Activated CD8-positive, alpha-beta T cell treated with anti-CD3 and anti-CD28 coated beads for 36 hours (primary cell): Measurements from ENCODE around the gene MKI67. TPM values are rescaled to one million over a fixed set of nuclear protein-coding genes. Genes with fewer than 3 reads are reported as not detected.
A peak's percentile ranks its signal among the peaks of the same experiment; 100 is the strongest.

Experiments used
- ATAC-seq: fragments of 200-7000 bp; cut with Tn5 transposase; one replicate; pipeline ENCODE4 v1.10.0; 2021; ENCODE audit warnings: mild to moderate bottlenecking, moderate library complexity
- CTCF ChIA-PET: fragments of 350-600 bp; sonication (Branson Sonifier 250); formaldehyde crosslinking; loops from one replicate; lab custom pipeline; 2021; ENCODE audit warnings: antibody characterized with exemption; lab: Charles Lee
- POLR2A ChIA-PET: fragments of 350-600 bp; sonication (Branson Sonifier 250); formaldehyde crosslinking; loops from one replicate; lab custom pipeline; 2021; ENCODE audit warnings: antibody characterized with exemption; lab: Charles Lee
- DNase-seq: peaks from one replicate; pipeline ENCODE4 v3.0.0-alpha.2; 2020
- H3K27ac Mint-ChIP-seq: one replicate; pipeline ENCODE4 v1.8.0; 2021; ENCODE audit warnings: mild to moderate bottlenecking, mixed read lengths
- H3K27me3 Mint-ChIP-seq: one replicate; pipeline ENCODE4 v1.8.0; 2021; ENCODE audit warnings: mixed read lengths
- H3K36me3 Mint-ChIP-seq: one replicate; pipeline ENCODE4 v1.8.0; 2021; ENCODE audit warnings: low read depth, mixed read lengths
- H3K4me1 Mint-ChIP-seq: one replicate; pipeline ENCODE4 v1.8.0; 2021; ENCODE audit warnings: low read depth, mixed read lengths
- H3K4me3 Mint-ChIP-seq: one replicate; pipeline ENCODE4 v1.8.0; 2021; ENCODE audit warnings: mild to moderate bottlenecking, moderate library complexity, mixed read lengths
- H3K9me3 Mint-ChIP-seq: one replicate; pipeline ENCODE4 v1.8.0; 2021; ENCODE audit warnings: mixed read lengths
- intact Hi-C: fragments of 100-400 bp; cut with micrococcal nuclease; formaldehyde crosslinking; loops from one replicate; pipeline ENCODE4 v1.10.0; 2022
- total RNA-seq, 2 experiments: library from RNA; stranded (reverse); gene quantifications; one replicate each; pipeline ENCODE4 v1.2.3, GENCODE V29; 2021
- TF ChIP-seq, protein P1 (sequence below): fragments of 200-600 bp; IDR thresholded peaks from one replicate; pipeline ENCODE4 v1.8.0; 2022; ENCODE audit warnings: antibody characterized with exemption, mild to moderate bottlenecking

MKI67 gene
- total RNA-seq, 2 experiments from 2014 or later, result 205 to 230 TPM

DNA sequence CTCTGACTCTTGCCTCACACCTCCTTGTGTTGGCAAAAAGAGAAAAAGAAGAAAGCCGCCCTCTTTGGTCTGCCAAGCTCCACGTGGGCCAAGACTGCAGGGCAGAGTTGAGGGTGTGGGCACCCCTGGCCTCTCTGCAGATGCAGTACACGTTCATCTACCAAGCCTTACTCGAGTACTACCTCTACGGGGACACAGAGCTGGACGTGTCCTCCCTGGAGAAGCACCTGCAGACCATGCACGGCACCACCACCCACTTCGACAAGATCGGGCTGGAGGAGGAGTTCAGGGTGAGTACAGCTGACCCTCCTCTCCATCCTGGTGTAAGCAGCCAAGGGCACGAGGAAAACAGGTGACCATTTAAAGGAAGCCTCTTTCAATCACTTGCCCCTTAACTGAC, 56.1 kb downstream of the MKI67 start:
- TF ChIP-seq, protein P1, sequence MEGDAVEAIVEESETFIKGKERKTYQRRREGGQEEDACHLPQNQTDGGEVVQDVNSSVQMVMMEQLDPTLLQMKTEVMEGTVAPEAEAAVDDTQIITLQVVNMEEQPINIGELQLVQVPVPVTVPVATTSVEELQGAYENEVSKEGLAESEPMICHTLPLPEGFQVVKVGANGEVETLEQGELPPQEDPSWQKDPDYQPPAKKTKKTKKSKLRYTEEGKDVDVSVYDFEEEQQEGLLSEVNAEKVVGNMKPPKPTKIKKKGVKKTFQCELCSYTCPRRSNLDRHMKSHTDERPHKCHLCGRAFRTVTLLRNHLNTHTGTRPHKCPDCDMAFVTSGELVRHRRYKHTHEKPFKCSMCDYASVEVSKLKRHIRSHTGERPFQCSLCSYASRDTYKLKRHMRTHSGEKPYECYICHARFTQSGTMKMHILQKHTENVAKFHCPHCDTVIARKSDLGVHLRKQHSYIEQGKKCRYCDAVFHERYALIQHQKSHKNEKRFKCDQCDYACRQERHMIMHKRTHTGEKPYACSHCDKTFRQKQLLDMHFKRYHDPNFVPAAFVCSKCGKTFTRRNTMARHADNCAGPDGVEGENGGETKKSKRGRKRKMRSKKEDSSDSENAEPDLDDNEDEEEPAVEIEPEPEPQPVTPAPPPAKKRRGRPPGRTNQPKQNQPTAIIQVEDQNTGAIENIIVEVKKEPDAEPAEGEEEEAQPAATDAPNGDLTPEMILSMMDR, result no peak
- no peak overlapping the region for H3K27ac Mint-ChIP-seq
- H3K36me3 Mint-ChIP-seq, result peaks cover 73% of the 10 kb centered on the region
- ChIA-PET CTCF (interaction anchor here (1.0 to 8.4 kb wide), 12 partner anchors 8 to 172 kb away, joined by 4 to 179 read pairs (median 10); no protein-coding TSS in a partner anchor), POLR2A (interaction anchor here (2.0 kb wide), 1 partner anchor 22 kb away, joined by 6 read pairs; no protein-coding TSS in a partner anchor)
- intact Hi-C loops, result no loop called here
- ATAC-seq (no peak), DNase-seq (no peak)
- no peak overlapping the region for H3K4me3 Mint-ChIP-seq
- H3K9me3 Mint-ChIP-seq, result no peaks in the 10 kb centered on the region
- H3K27me3 Mint-ChIP-seq, result no peaks in the 10 kb centered on the region
- peaks cover 23% of the 10 kb centered on the region for H3K4me1 Mint-ChIP-seq

DNA sequence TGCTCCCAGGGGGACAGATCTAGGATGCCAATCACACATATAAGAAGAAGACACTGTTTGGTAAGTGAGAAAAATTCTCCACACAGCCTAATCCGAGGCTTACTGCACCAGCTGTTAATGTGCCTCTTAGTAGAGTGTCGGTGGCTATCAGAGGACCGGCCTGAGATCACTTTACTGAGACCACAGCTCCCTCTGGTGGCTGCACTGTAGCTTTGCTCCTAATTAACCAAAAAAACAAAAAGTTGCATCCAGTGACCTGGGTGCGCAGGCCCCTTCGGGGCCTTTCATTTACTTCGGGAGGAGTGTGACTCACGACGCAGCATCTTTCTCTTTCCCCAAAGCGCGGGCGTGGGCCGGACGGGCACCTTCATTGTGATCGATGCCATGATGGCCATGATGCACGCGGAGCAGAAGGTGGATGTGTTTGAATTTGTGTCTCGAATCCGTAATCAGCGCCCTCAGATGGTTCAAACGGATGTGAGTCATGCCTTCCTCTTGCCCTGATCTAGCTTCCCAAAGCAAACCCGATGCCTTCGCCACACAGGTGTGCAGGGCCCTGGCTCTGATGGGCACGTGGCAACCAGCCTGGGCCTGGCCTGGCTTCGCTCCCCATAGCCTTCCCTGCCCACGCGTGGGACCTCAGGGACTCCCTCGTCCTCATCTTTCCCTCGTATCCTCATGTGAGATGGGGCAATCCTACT, 56.7 kb downstream of the MKI67 start:
- Mint-ChIP-seq H3K27me3 (no peaks in the 10 kb centered on the region), H3K36me3 (peaks cover 75% of the 10 kb centered on the region)

DNA sequence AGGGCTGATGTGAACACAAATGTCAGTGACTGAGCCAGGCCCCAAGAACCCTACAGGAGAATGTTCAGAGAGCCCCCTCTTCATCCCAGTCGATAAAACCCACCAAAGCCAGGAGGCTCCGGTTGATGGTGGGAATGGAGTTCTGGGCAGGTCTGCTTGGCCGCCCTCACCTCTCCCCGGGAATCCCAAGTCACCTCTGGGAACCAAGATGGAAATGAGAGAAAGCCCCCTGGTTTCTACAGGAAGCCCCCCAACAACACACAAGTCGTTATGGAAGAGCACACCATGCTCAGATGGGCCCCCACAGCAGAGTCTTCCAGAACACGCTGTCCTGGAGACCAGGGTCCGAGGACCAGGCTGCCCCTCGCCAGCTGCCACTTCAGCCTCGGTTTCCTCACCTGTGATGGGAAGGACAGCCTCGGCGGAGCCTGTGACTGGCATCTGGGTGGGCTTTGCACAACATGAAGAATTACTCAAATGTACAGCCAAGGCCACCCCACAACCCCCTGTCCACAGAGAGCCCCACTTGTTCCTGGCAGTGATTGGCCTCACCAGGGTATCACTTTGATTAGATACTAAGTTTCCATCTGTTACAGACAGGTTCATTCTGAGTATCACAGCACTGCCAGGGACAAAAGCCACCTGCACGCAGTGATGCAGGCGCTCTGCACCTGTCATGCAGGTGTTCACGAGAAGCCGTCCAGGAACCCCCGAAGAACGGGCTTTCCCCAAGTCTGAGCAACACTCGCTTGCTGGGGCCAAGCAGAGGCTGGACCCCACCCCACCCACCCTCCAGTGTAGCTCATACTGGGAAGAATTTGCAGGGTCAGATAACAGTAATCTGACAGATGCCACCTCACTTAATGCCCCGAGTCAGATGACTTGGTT, 57.6 kb downstream of the MKI67 start:
- DNase-seq (no peak), ATAC-seq (no peak)

More for the DNA sequence above, 56.7 kb downstream of the MKI67 start:
- CTCF ChIA-PET, result interaction anchor here (0.6 to 8.4 kb wide), 40 partner anchors 9 to 215 kb away, joined by 3 to 179 read pairs (median 4); partner anchors contain the start of gene PTPRE
- Mint-ChIP-seq H3K4me1 (peaks cover 29% of the 10 kb centered on the region), H3K4me3 (no peak overlapping the region), H3K9me3 (no peaks in the 10 kb centered on the region), H3K27ac (no peak overlapping the region)
- intact Hi-C loops, result loop anchor here (1.0 to 10.0 kb wide), 3 partner anchors 34 to 163 kb away; partner anchors contain the start of gene PTPRE
- peak; percentile 81 for DNase-seq
- TF ChIP-seq, protein P1, result peak; percentile 87
- ATAC-seq, result peak; percentile 27
- POLR2A ChIA-PET, result interaction anchor here (0.6 to 2.0 kb wide), 5 partner anchors 11 to 68 kb away, joined by 3 to 6 read pairs (median 4); no protein-coding TSS in a partner anchor

DNA sequence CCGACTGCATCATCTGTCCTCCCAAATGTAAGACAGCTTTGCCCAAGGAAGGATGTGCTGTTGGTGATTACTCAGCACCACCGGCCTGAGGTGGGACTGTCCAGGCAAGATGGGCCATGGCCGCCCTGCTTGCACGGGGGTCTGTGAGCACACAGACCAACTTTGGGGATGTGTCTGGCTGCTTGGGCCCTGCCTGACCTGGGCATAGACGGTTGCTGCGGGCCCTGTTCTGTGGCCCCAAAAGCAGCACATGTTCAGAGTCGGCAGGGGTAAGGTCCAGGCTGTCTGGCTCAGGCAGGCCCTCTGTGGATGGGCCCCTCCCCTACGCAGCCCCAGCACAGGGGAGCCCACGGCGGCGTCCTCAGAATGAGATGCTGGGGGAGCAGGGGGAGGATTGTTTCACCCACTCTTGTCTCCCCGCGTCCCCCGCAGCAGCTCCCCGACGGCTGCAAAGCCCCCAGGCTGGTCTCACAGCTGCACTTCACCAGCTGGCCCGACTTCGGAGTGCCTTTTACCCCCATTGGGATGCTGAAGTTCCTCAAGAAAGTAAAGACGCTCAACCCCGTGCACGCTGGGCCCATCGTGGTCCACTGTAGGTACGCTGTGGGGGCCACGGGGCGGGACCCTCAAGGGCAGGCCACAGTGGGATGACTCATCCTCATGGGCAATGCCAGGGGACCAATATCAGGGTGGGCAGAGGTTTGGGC, 58.4 kb downstream of the MKI67 start:
- CTCF ChIA-PET, result interaction anchor here (1.4 to 8.4 kb wide), 6 partner anchors 20 to 94 kb away, joined by 4 to 179 read pairs (median 18); no protein-coding TSS in a partner anchor
- no peaks in the 10 kb centered on the region for H3K9me3 Mint-ChIP-seq
- H3K4me1 Mint-ChIP-seq, result peaks cover 46% of the 10 kb centered on the region
- intact Hi-C loops, result loop anchor here (2.0 to 10.0 kb wide), 2 partner anchors 53 to 161 kb away; partner anchors contain the start of gene PTPRE
- peaks cover 70% of the 10 kb centered on the region for H3K36me3 Mint-ChIP-seq
- POLR2A ChIA-PET, result interaction anchor here (1.1 kb wide), 1 partner anchor 21 kb away, joined by 3 read pairs; no protein-coding TSS in a partner anchor
- H3K27me3 Mint-ChIP-seq, result no peaks in the 10 kb centered on the region
- no peak overlapping the region for H3K27ac Mint-ChIP-seq
- TF ChIP-seq, protein P1, result no peak
- no peak overlapping the region for H3K4me3 Mint-ChIP-seq
- ATAC-seq (no peak), DNase-seq (no peak)

More for the DNA sequence above, 57.6 kb downstream of the MKI67 start:
- H3K9me3 Mint-ChIP-seq, result no peaks in the 10 kb centered on the region
- peaks cover 75% of the 10 kb centered on the region for H3K36me3 Mint-ChIP-seq
- H3K27me3 Mint-ChIP-seq, result no peaks in the 10 kb centered on the region
- POLR2A ChIA-PET, result interaction anchor here (0.6 to 2.0 kb wide), 6 partner anchors 10 to 68 kb away, joined by 3 to 6 read pairs (median 4); no protein-coding TSS in a partner anchor
- CTCF ChIA-PET, result interaction anchor here (0.6 to 8.4 kb wide), 37 partner anchors 9 to 214 kb away, joined by 3 to 179 read pairs (median 4); no protein-coding TSS in a partner anchor
- H3K27ac Mint-ChIP-seq, result no peak overlapping the region
- no peak overlapping the region for H3K4me3 Mint-ChIP-seq
- TF ChIP-seq, protein P1, result no peak
- intact Hi-C loops, result loop anchor here (1.0 to 10.0 kb wide), 3 partner anchors 33 to 162 kb away; partner anchors contain the start of gene PTPRE
- peaks cover 38% of the 10 kb centered on the region for H3K4me1 Mint-ChIP-seq
